CD4-positive, alpha-beta T cell treated with Interleukin-15 for 4 hours (primary cell): Measurements from ENCODE around the gene KIF11.
"Not testable (repeated sequence)": the region's sequence is repeated elsewhere in the genome, so short reads cannot be mapped to it uniquely, and the experiment has no call there.

ENCODE experiments used
- DNase-seq: peaks from one replicate; pipeline ENCODE4 v3.0.0-alpha.2; 2020; ENCODE audit warnings: low spot score

The KIF11 gene

GRCh38 chr10:92592761-92593618 lies at the start of gene KIF11:
Gene KIF11 (plus strand): TSS chr10:92593130. CDS start chr10:92593376, 246 bp downstream.
- DNase-seq, result peak; percentile 96

- DNase-seq, result no peak
Observed at GRCh38 chr10:92544296-92544695, 48.6 kb upstream of the KIF11 start.

- DNase-seq, result no peak
Observed at GRCh38 chr10:92545556-92545955, 47.4 kb upstream of the KIF11 start.

GRCh38 chr10:92547676-92548075 lies 45.3 kb upstream of the KIF11 start:
- DNase-seq, result no peak

- no peak for DNase-seq
Observed at GRCh38 chr10:92550924-92551323, 42.0 kb upstream of the KIF11 start.

- no peak for DNase-seq
Observed at GRCh38 chr10:92552310-92552709, 40.6 kb upstream of the KIF11 start.

GRCh38 chr10:92553959-92554358 lies 39.0 kb upstream of the KIF11 start:
- DNase-seq, result no peak

- DNase-seq, result no peak
Observed at GRCh38 chr10:92559046-92559445, 33.9 kb upstream of the KIF11 start.

- no peak for DNase-seq
Observed at GRCh38 chr10:92562424-92562823, 30.5 kb upstream of the KIF11 start.

GRCh38 chr10:92567952-92568600 lies 24.9 kb upstream of the KIF11 start:
- DNase-seq, result no peak

GRCh38 chr10:92569071-92569470 lies 23.9 kb upstream of the KIF11 start:
- DNase-seq, result no peak

- DNase-seq, result not testable (repeated sequence)
Observed at GRCh38 chr10:92569663-92570062, 23.3 kb upstream of the KIF11 start.

- DNase-seq, result no peak
Observed at GRCh38 chr10:92571649-92572048, 21.3 kb upstream of the KIF11 start.

- no peak for DNase-seq
Observed at GRCh38 chr10:92572362-92573090, 20.4 kb upstream of the KIF11 start.

GRCh38 chr10:92573091-92573797 lies 19.7 kb upstream of the KIF11 start:
- DNase-seq, result no peak

GRCh38 chr10:92573798-92574547 lies 19.0 kb upstream of the KIF11 start, which contains the start of gene IDE:
Gene IDE (minus strand): TSS chr10:92574093. CDS start chr10:92574019, 74 bp downstream.
- DNase-seq, result peak; percentile 79

- DNase-seq, result peak; percentile 24
Observed at GRCh38 chr10:92574548-92575261, 18.2 kb upstream of the KIF11 start.

- DNase-seq, result no peak
Observed at GRCh38 chr10:92575961-92576360, 17.0 kb upstream of the KIF11 start.

GRCh38 chr10:92582347-92582746 lies 10.6 kb upstream of the KIF11 start:
- DNase-seq, result not testable (repeated sequence)
